Gastroesophageal sphincter (tissue), 3 donors: ENCODE results near the gene LAT.

Experiments
- CTCF ChIP-seq, 4 experiments: fragments of 200-600 bp in 2 of 4; fragments of 450-650 bp in 2 of 4; sonication (generic) in 1 of 4; IDR thresholded peaks; one replicate each; pipeline ENCODE4 v1.5.1; 2017 to 2019; ENCODE audit warnings: antibody characterized with exemption in 4 of 4, mild to moderate bottlenecking in 2 of 4, moderate library complexity in 2 of 4
- POLR2A ChIP-seq, 2 donors: fragments of 450-650 bp; IDR thresholded peaks; one replicate each; pipeline ENCODE4 v1.6.1; 2017; ENCODE audit warnings: antibody characterized with exemption in 2 of 2, mild to moderate bottlenecking in 2 of 2, moderate library complexity in 1 of 2
- POLR2AphosphoS5 ChIP-seq: sonication (generic); formaldehyde crosslinking; IDR thresholded peaks from one replicate; pipeline ENCODE4 v1.6.1; 2017; ENCODE audit warnings: antibody characterized with exemption

- TF ChIP-seq CTCF (IDR thresholded peaks at IDR 0.05), result no peak
- TF ChIP-seq POLR2A (IDR thresholded peaks at IDR 0.05), result no peak
- no peak for TF ChIP-seq POLR2AphosphoS5
These were observed 46.1 kb upstream of the LAT start for GRCh38 chr16:28938721-28939120.
